ENCODE measurements around the gene RNF183. TPM values are rescaled to one million over a fixed set of nuclear protein-coding genes. Genes with fewer than 3 reads are reported as not detected.
"Not testable (repeated sequence)": the region's sequence is repeated elsewhere in the genome, so short reads cannot be mapped to it uniquely, and the experiment has no call there.

Gene RNF183
- total RNA-seq, 1 experiment from 2014 or later = not detected

DNA sequence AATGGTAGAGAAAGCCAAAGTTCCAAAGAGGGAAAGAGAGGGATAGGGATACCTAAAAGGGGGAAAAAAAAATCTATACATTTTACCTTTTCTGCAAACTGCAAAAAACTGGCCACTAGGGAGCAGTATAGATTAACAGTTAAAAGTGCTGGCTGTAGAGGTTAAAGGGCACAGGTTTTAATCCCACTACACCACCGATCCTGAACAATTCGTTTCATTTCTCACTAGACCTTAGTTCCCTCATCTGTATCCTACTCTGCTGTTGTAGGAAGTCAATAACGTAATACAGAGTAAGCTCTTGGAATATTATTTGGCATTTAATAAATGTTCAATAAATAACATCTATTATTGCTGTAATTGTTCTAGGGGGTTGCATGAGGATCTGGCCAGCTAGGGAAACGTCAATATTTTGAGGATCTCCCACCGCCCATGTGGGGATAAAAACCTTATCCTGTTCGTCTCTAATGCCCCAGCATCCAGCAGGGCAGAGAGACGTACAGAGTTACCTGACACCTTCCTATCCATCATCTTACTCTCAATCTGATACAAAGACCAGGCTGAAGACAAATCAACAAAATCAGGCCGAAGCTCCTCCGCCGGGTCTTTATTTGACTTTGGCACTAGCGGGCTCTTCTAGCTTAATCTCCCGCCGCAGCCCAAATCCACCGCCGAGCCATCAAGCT is 28.6 kb downstream of the RNF183 start:
- DNase-seq (ENCODE audit: low read depth) = peak; percentile 57

- no peak for DNase-seq (ENCODE audit: low read depth)
These were observed 33.3 kb downstream of the RNF183 start for GRCh38 chr9:113269871-113270270.

- no peak for DNase-seq (ENCODE audit: low read depth)
These were observed 33.8 kb downstream of the RNF183 start for GRCh38 chr9:113269355-113269754.

- no peak for DNase-seq (ENCODE audit: low read depth)
These were observed 35.1 kb downstream of the RNF183 start for GRCh38 chr9:113267911-113268566.

- DNase-seq (ENCODE audit: low read depth) = no peak
These were observed 37.0 kb downstream of the RNF183 start for GRCh38 chr9:113266174-113266573.

DNA sequence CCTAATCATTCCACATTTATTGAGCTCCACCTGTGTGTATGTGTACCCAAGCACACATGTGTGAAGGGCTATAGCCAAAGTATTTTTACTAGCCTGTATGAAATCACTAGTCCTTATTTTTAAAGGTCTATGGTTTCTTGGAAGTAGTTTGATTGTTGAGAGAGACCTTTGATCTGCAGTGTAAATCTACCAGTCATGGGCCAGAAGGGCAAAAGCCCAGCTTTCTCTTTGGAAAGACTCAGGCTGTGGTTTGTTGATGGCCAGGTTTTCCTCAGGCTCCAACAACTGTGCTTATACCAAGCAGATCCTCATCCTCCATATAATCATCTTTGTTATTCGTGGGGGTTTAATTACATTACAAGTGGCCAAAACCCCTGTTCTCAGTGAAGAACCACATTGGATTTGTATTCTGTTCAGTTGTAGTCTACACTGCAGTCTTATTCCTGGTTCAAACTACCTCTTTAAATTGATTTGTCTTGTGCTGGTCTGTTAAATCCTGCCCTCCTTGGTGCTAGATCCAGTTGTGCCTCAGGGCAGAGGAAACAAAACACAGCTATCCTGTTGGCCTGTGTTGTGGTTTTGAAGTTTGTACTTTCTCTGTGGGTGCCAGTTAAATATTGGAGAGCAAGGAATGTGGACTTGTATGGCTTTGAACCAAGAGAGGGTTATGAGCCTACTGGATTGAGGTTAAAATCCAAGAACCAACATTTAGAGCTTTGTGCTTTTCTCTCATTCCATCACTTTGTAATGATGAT is 41.1 kb downstream of the RNF183 start:
- peak; percentile 72 for DNase-seq (ENCODE audit: low read depth)

- no peak for DNase-seq (ENCODE audit: low read depth)
These were observed 44.9 kb downstream of the RNF183 start for GRCh38 chr9:113258282-113258681.

DNA sequence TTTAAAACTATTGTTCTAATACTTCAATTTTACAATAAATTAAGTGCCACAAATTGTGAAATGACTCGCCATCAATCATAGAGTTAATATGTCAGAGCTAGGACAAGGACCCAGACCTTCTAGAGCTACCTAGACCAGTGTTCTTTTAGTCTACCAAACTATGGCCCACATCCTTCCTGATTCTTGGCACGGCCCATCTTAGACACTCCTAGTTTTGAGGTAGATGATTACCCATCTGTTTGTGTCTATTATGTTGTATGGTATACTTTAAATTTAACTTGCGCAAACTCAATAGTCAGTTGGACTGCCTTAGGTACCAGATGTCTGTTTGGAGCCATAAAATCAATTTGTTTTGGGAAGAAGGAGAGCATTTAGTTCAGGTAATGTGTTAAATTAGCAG is 45.3 kb downstream of the RNF183 start:
- no peak for DNase-seq (ENCODE audit: low read depth)

GRCh38 chr9:113255438-113255837 is 47.7 kb downstream of the RNF183 start:
- DNase-seq (ENCODE audit: low read depth) = no peak

GRCh38 chr9:113254991-113255390 is 48.2 kb downstream of the RNF183 start:
- DNase-seq (ENCODE audit: low read depth) = no peak

- DNase-seq (ENCODE audit: low read depth) = no peak
These were observed 52.4 kb downstream of the RNF183 start for GRCh38 chr9:113250807-113251206.

GRCh38 chr9:113249661-113250060 is 53.5 kb downstream of the RNF183 start:
- DNase-seq (ENCODE audit: low read depth) = not testable (repeated sequence)

DNA sequence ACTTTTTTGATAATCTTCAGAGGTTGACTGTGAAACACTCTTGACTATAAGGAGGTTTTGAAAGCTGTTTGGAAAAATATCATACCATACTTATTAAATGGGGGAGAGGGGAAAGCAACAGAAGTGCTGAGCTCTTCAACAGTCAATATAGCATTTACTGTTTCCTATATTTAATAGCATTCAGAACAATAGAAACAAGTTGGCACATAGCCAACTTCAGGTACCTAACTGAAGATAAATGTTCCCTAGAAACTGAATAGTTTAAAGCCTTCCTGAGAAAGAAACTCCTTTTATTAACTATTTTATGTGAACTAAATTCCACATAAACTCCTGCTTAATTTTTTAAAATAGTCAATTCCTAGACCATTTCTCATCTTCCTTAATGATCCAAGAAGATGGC is 55.5 kb downstream of the RNF183 start:
- no peak for DNase-seq (ENCODE audit: low read depth)

Other genes starting within 250 kb of the RNF183 start
- 5.1 and 6.0 TPM in 2 replicates for gene ZFP37, start 246.7 kb downstream of the RNF183 start, total RNA-seq (2014; rRNA removed; shearing (Covaris generic))
- 11.4 and 13.3 TPM in 2 replicates for gene SLC31A2, start 152.4 kb downstream of the RNF183 start, total RNA-seq (2014; rRNA removed; shearing (Covaris generic))
- gene FKBP15, start 82.1 kb downstream of the RNF183 start, total RNA-seq (2014; rRNA removed; shearing (Covaris generic)) = 15.0 and 19.1 TPM in 2 replicates
- gene SLC31A1, start 81.8 kb downstream of the RNF183 start, total RNA-seq (2014; rRNA removed; shearing (Covaris generic)) = 14.9 and 16.9 TPM in 2 replicates
- 42.1 and 57.9 TPM in 2 replicates for gene CDC26, start 27.8 kb downstream of the RNF183 start, total RNA-seq (2014; rRNA removed; shearing (Covaris generic))
- 35.8 and 40.4 TPM in 2 replicates for gene PRPF4, start 27.7 kb downstream of the RNF183 start, total RNA-seq (2014; rRNA removed; shearing (Covaris generic))
- 0.39 and 0.72 TPM in 2 replicates for gene WDR31, start 36.9 kb upstream of the RNF183 start, total RNA-seq (2014; rRNA removed; shearing (Covaris generic))
- gene BSPRY, start 46.2 kb upstream of the RNF183 start, total RNA-seq (2014; rRNA removed; shearing (Covaris generic)) = not detected in 2 replicates
- 5.3 and 10.1 TPM in 2 replicates for gene HDHD3, start 73.6 kb upstream of the RNF183 start, total RNA-seq (2014; rRNA removed; shearing (Covaris generic))
- gene ALAD, start 97.9 kb upstream of the RNF183 start, total RNA-seq (2014; rRNA removed; shearing (Covaris generic)) = 11.9 and 12.5 TPM in 2 replicates
- gene POLE3, start 107.3 kb upstream of the RNF183 start, total RNA-seq (2014; rRNA removed; shearing (Covaris generic)) = 86.3 and 87.6 TPM in 2 replicates
- 0.12 and 0.49 TPM in 2 replicates for gene C9orf43, start 107.4 kb upstream of the RNF183 start, total RNA-seq (2014; rRNA removed; shearing (Covaris generic))
- 168 and 200 TPM in 2 replicates for gene RGS3, start 160.4 kb upstream of the RNF183 start, total RNA-seq (2014; rRNA removed; shearing (Covaris generic))

All from RPMI7951 (cell line).